ENCODE measurements around the gene EEFSEC.

DNA sequence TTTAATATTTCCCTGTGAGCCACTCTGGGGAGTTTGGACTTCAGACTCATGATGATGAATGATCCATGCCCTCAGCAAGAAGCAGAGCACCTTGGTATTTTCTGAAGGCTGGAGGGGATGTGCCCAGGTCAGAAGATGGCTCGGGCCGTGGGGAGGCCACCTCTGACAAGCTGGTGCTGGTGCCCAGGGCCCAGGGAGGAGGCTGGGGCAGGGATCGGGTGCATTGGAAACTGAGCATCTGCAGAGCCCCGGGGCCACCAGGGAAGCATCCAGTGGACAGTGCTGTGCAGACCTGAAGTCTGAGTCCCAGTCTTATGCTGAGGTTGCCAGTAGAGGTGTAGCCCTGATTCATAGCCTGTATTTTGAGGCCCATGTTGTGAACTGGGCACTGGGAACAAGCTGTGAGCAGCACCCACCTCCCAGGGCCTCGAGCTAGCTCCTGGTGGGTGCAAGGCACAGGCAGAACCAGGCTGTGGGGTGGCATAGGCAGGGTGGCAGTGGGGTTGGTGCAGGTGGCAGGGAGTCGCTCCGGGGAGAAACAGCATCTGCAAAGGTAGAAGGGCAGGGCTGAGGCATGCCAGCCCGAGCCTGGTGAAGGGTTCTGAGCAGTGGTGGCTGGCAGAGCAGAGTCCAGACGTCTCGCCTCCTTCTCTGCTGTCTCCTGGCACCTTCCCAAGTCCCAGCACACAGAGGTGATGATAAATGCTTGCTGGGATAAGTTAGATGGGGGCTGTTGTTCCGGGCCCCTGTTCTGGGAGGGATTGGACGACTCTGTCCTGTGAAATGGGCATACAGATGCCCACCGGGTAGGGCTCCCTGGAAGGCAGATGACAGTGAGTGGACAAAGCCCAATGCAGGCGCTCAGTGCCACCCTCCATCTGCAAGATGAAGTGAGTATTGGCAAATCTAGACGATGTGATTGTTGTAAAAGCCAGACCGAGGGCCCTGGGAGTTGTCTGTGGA lies 302.8 kb downstream of the EEFSEC start:
- TF ChIP-seq EZH2 (IDR thresholded peaks at IDR 0.05; ENCODE audit: low read depth): no peak
- TF ChIP-seq, protein P1, sequence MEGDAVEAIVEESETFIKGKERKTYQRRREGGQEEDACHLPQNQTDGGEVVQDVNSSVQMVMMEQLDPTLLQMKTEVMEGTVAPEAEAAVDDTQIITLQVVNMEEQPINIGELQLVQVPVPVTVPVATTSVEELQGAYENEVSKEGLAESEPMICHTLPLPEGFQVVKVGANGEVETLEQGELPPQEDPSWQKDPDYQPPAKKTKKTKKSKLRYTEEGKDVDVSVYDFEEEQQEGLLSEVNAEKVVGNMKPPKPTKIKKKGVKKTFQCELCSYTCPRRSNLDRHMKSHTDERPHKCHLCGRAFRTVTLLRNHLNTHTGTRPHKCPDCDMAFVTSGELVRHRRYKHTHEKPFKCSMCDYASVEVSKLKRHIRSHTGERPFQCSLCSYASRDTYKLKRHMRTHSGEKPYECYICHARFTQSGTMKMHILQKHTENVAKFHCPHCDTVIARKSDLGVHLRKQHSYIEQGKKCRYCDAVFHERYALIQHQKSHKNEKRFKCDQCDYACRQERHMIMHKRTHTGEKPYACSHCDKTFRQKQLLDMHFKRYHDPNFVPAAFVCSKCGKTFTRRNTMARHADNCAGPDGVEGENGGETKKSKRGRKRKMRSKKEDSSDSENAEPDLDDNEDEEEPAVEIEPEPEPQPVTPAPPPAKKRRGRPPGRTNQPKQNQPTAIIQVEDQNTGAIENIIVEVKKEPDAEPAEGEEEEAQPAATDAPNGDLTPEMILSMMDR (conservative IDR thresholded peaks at IDR 0.05): no peak
